Activated CD4-positive, alpha-beta T cell treated with anti-CD3 and anti-CD28 coated beads, Interleukin-10, Interleukin-2, amounts not matched to agents 100 ng/mL and 50 ng/mL, durations not matched to agents 16 hours and 8 hours (primary cell): Measurements from ENCODE around the gene PSIP1.
"Not testable (repeated sequence)": the region's sequence is repeated elsewhere in the genome, so short reads cannot be mapped to it uniquely, and the experiment has no call there.

Experiments used
- DNase-seq: peaks from one replicate; pipeline ENCODE4 v3.0.0-alpha.2; 2020

PSIP1 gene

GRCh38 chr9:15510789-15511575 is at the start of gene PSIP1:
PSIP1 (minus strand) TSS chr9:15510970; CDS start chr9:15510188, 782 bp downstream.
- peak; percentile 92 for DNase-seq

- DNase-seq = no peak
Observed at GRCh38 chr9:15553528-15553898, 42.7 kb upstream of the PSIP1 start.

GRCh38 chr9:15552636-15553527 is 42.1 kb upstream of the PSIP1 start, which contains the start of gene CCDC171:
CCDC171 (plus strand) TSS chr9:15553043; CDS start chr9:15564089, 11,046 bp downstream.
- peak; percentile 94 for DNase-seq

- no peak for DNase-seq
Observed at GRCh38 chr9:15549611-15550010, 38.8 kb upstream of the PSIP1 start.

- no peak for DNase-seq
Observed at GRCh38 chr9:15543047-15543813, 32.5 kb upstream of the PSIP1 start.

- DNase-seq = no peak
Observed at GRCh38 chr9:15542624-15543023, 31.9 kb upstream of the PSIP1 start.

- no peak for DNase-seq
Observed at GRCh38 chr9:15541872-15542271, 31.1 kb upstream of the PSIP1 start.

- peak; percentile 28 for DNase-seq
Observed at GRCh38 chr9:15531380-15531779, 20.6 kb upstream of the PSIP1 start.

- DNase-seq = no peak
Observed at GRCh38 chr9:15529566-15530324, 19.0 kb upstream of the PSIP1 start.

- not testable (repeated sequence) for DNase-seq
Observed at GRCh38 chr9:15527035-15527434, 16.3 kb upstream of the PSIP1 start.

- DNase-seq = no peak
Observed at GRCh38 chr9:15525958-15526357, 15.2 kb upstream of the PSIP1 start.

- no peak for DNase-seq
Observed at GRCh38 chr9:15524845-15525455, 14.2 kb upstream of the PSIP1 start.

- DNase-seq = no peak
Observed at GRCh38 chr9:15522130-15522755, 11.5 kb upstream of the PSIP1 start.

GRCh38 chr9:15521254-15521653 is 10.5 kb upstream of the PSIP1 start:
- no peak for DNase-seq

- DNase-seq = no peak
Observed at GRCh38 chr9:15519831-15520230, 9.1 kb upstream of the PSIP1 start.

GRCh38 chr9:15513335-15513734 is 2.6 kb upstream of the PSIP1 start:
- peak; percentile 12 for DNase-seq

- no peak for DNase-seq
Observed at GRCh38 chr9:15512889-15513288, 2.1 kb upstream of the PSIP1 start.

GRCh38 chr9:15512204-15512603 is 1.4 kb upstream of the PSIP1 start:
- peak; percentile 11 for DNase-seq

- peak; percentile 75 for DNase-seq
Observed at GRCh38 chr9:15509931-15510788, 610 bp downstream of the PSIP1 start.

- no peak for DNase-seq
Observed at GRCh38 chr9:15505921-15506320, 4.8 kb downstream of the PSIP1 start.
